Right lobe of liver (tissue), 4 donors: ENCODE results near the gene MMP1.

Source experiments
- CTCF ChIP-seq, 4 donors: fragments of 200-600 bp in 3 of 4; fragments of 450-650 bp in 1 of 4; IDR thresholded peaks; one replicate each; pipeline versions ENCODE4 v1.5.1 to v1.8.0; 2016 to 2022; ENCODE audit warnings: antibody characterized with exemption in 4 of 4, mild to moderate bottlenecking in 2 of 4
- POLR2A ChIP-seq: fragments of 450-650 bp; IDR thresholded peaks from one replicate; pipeline ENCODE4 v1.6.1; 2017; ENCODE audit warnings: antibody characterized with exemption, mild to moderate bottlenecking
- donor health status: DM: no; HTN: no; CAD: no.
- donor health status: DM: no; HTN: no; CAD: no.
- donor health status: DM: no; HTN: yes; CAD: no.

DNA sequence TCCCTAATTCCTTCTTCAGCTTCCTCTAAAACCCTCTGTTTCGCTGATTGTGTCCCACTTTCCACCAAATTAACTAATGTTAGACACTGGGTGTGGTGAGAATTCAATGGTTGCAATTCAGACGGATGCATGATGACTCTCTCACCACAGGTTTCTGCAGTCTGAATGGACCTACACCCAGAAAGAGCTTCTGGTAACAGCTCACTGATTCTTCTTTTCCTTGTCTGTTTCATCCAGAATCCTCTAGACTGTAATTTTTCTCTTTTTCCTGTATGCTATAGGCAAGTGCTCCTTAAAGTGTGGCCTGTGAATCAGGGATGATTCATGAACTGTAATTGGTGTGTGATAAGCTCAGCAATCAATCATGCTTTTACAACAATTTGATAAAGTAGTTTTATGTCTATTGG is 35.6 kb downstream of the MMP1 start:
- TF ChIP-seq POLR2A (no peak), CTCF (IDR thresholded peaks at IDR 0.05) (no peak)
